DMS114 treated with DMSO at 0.1 percent for 48 hours (cell line): Measurements from ENCODE around the gene ECSIT.
"Not testable (repeated sequence)": the region's sequence is repeated elsewhere in the genome, so short reads cannot be mapped to it uniquely, and the experiment has no call there.

Source experiments
- DNase-seq: peaks from one replicate; lab custom pipeline; 2025; ENCODE audit not compliant: unreplicated experiment; lab: John Stamatoyannopoulos, UW

ECSIT gene

GRCh38 chr19:11479898-11480714 lies 48.8 kb downstream of the ECSIT start:
- DNase-seq = no peak

GRCh38 chr19:11479090-11479897 lies 49.6 kb downstream of the ECSIT start:
- peak; percentile 14 for DNase-seq

GRCh38 chr19:11478167-11479089 lies 50.5 kb downstream of the ECSIT start:
- DNase-seq = no peak

GRCh38 chr19:11475861-11476260 lies 53.1 kb downstream of the ECSIT start:
- no peak for DNase-seq

- not testable (repeated sequence) for DNase-seq
Measured at GRCh38 chr19:11475343-11475742, 53.6 kb downstream of the ECSIT start.

- DNase-seq = no peak
Measured at GRCh38 chr19:11473725-11474124, 55.2 kb downstream of the ECSIT start.

GRCh38 chr19:11468266-11468845 lies 60.6 kb downstream of the ECSIT start:
- DNase-seq = not testable (repeated sequence)

GRCh38 chr19:11465600-11465999 lies 63.3 kb downstream of the ECSIT start:
- no peak for DNase-seq

DNA sequence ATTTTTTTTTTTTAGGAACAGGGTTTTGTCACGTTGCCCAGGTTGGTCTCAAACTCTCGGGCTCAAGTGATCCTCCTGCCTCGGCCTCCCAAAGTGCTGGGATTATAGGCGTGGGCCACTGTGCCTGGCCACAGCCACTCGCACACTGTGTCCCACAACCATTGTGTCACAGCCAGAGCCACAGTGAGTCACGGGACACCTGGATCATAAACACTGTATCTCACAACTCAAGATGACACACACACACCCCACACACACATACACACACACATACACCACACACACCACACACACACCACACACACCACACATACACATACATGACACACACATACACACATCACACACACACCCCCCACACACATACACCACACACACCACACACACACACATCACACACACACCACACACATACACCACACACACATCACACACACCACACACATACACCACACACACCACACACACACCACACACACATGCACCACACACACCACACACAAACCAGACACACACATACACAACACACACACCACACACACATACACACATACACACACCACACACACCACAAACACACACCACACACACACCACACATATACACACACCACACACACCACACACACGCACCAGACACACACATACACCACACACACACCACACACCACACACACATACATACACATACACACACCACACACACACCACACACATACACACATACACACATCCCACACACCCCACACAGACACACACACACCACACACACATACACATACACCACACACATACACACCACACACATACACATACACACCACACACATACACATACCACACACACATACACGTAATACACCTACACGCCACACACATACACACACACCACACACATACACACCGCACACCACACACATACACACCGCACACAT lies 64.3 kb downstream of the ECSIT start:
- no peak for DNase-seq

DNA sequence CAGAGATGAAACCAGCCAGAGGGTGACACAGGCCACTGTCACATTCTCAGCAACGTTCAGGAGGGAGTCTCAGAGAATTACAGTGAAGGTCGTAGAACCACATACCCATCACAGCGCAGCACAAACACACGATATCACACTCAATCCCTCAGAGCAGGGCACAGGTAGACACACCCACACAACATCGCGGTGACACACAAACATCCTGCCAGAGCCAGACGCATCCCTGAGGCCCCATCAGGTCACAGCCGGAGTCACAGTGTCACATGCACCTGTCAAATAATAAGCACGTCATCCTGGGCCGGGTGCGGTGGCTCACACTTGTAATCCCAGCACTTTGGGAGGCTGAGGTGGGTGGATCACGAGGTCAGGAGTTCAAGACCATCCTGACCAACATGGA lies 65.5 kb downstream of the ECSIT start:
- no peak for DNase-seq

DNA sequence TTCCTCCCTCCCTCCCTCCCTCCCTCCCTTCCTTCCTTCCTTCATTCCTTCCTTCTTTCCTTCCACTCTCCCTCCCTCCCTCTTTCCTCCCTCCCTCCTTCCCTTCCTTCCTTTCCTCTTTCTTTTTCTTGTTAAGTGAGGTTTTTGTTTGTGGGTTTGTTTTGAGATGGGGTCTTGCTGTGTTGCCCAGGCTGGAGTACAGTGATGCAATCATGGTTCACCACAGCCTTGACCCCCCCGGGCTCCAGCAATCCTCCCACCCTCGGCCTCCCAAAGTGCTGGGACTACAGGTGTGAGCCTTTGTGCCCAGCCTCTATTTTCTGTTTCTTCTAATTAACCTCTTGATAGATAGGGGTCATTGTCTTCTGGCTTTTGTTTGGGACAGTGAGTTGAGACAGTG lies 67.5 kb downstream of the ECSIT start:
- DNase-seq = no peak

DNA sequence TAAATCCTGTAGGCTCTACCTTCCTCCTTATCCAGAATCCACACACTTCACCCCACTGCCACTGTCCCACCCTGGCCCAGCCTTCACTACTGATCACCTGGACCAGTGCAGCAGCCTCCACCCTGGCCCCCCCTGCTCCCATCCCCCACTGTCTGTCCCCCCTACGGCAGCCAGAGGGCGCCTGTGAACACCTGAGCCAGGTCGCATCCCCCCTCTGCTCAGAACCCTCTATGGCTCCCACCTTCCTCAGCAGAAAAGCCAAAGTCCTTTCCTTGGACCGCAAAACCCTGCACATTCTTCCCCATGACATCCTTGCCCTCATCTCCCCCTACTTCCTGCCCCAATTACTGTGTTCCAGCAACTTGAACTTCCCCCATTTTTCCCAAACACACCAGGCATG lies 68.7 kb downstream of the ECSIT start:
- DNase-seq = no peak

- not testable (repeated sequence) for DNase-seq
Measured at GRCh38 chr19:11458912-11459311, 70.0 kb downstream of the ECSIT start.

DNA sequence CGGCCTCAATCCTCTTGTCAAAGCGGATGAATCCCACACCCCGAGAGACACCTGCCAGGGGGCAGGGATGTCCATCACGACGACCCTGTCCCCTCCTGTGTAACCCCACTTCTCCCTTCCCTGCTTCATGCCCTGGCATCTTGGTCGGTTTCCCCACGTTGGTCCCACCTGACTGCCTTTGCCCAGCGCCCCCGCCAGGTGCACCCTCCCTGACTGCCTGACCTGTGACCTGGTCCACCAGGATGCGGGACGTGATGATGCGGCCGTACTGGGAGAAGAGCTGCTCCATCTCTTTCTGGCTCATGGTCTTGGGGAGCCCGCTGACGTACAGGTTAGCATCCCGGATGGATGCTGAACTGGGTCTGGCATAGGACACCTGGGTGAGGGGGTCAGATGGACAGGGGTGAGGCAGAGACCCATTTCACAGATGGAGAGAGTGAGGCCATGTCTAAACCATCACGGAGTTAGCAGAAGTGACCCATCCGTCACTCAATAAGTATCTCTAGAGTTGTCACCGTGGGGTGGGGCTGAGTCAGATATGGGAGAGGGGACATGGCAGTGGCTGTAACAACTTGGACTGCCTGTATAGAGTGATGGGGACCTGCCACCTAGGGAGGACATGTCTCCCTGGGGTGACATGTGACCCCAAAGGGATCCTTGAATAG lies 70.6 kb downstream of the ECSIT start:
- no peak for DNase-seq

GRCh38 chr19:11457831-11458230 lies 71.1 kb downstream of the ECSIT start:
- DNase-seq = no peak

DNA sequence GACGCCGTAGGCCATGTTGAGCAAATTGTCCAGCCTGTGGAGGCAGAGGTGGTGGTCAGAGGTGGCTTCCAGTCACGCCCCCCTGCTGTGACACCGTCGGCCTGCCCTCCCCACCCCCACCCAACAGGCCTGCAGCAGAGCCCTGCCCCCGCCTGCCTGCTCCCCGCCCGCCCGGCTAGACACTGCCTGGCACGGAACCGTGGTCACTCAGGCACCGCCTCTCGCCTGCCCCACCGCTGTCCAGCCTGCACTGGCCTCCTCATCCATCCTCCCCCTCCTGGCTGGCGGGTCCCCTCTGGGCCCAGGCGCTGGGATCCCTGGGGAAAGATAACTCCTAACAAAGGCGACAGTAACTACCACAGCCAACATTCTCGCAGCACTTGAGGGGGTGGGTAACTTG lies 71.8 kb downstream of the ECSIT start:
- no peak for DNase-seq

DNA sequence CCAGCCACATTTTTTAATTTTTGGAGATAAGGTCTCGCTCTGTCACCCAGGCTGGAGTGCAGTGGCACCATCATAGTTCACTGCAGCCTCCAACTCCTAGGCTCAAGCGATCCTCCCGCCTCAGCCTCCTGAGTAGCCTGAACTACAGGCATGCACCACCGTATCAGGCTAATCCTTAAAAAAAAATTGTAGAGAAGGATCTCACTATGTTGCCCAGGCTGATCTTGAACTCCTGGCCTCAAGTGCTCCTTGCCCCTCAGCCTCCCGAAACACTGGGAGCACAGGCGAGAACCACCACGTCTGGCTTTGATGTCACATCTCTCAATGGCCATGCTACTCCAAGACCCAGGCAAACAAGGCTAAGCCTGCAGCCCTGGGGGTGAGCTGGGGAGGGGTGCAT lies 72.3 kb downstream of the ECSIT start:
- DNase-seq = no peak
